Measurements from ENCODE around the gene DUXB. TPM values are rescaled to one million over a fixed set of nuclear protein-coding genes. Genes with fewer than 3 reads are reported as not detected.

DUXB gene
- total and polyA plus RNA-seq, 8 donors, result not detected

GRCh38 chr16:75687361-75687760 is 13.9 kb downstream of the DUXB start:
- H3K4me1 ChIP-seq, result peaks cover 0 to 8% (median 6%) of the 10 kb centered on the region in 4 donors
- no peak overlapping the region for H3K4me3 ChIP-seq
- H3K27me3 ChIP-seq, result peaks cover 0 to 24% (median 0%) of the 10 kb centered on the region in 3 donors
- DNase-seq, result no peak
- TF ChIP-seq POLR2AphosphoS5 (IDR thresholded peaks at IDR 0.05) (no peak), EP300 (IDR thresholded peaks at IDR 0.05) (no peak), POLR2A (IDR thresholded peaks at IDR 0.05) (no peak), CTCF (IDR thresholded peaks at IDR 0.05) (no peak)
- no peaks in the 10 kb centered on the region for H3K36me3 ChIP-seq
- no peak overlapping the region for H3K27ac ChIP-seq
- intact Hi-C loops (cut with DNase I; ENCODE audit: low total_unique reads), result no loop called here
- no peaks in the 10 kb centered on the region for H3K9me3 ChIP-seq

DNA sequence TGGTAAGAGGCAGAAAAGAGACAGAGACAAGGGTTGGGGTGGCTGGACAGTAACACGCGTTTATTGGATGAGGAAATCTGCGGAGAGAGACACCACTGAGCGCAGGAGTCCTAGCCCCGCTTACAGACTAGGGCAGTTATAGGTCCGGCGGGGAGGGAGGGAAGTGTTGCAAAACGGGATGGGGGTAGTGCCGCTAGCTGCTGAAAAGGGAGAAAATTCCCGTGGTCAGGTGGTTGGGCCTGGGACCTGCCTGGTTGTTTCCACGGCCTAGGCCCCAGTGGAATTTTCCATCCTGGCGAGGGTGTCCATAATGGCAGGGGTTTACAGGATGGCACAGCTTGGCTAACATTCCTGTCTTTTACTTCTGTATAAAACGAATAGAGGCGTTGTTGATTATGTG is 19.0 kb downstream of the DUXB start:
- intact Hi-C loops (cut with DNase I; ENCODE audit: low total_unique reads), result no loop called here

GRCh38 chr16:75679366-75679765 is 21.9 kb downstream of the DUXB start:
- TF ChIP-seq POLR2A (IDR thresholded peaks at IDR 0.05) (no peak), CTCF (IDR thresholded peaks at IDR 0.05) (no peak), POLR2AphosphoS5 (IDR thresholded peaks at IDR 0.05) (no peak), EP300 (IDR thresholded peaks at IDR 0.05) (no peak)
- H3K4me1 ChIP-seq, result peaks cover 6 to 11% (median 8%) of the 10 kb centered on the region in 4 donors
- intact Hi-C loops (cut with DNase I; ENCODE audit: low total_unique reads), result no loop called here
- H3K4me3 ChIP-seq, result no peak overlapping the region
- WGBS, 5 donors, result 82 to 93% (median 87%) methylated on average over 3 to 5 of the region's 5 CpGs
- no peaks in the 10 kb centered on the region for H3K36me3 ChIP-seq
- H3K27ac ChIP-seq, result no peak overlapping the region
- no peaks in the 10 kb centered on the region for H3K9me3 ChIP-seq
- DNase-seq, result no peak
- peaks cover 0 to 59% (median 0%) of the 10 kb centered on the region in 3 donors for H3K27me3 ChIP-seq

More for the DNA sequence above, 19.0 kb downstream of the DUXB start:
- peaks cover 6 to 20% (median 12%) of the 10 kb centered on the region in 4 donors for H3K4me1 ChIP-seq
- 87 to 92% (median 88%) methylated on average over 14 of the region's 14 CpGs for WGBS, 5 donors
- no peak for TF ChIP-seq EP300 (IDR thresholded peaks at IDR 0.05)
- no peak for TF ChIP-seq CTCF (IDR thresholded peaks at IDR 0.05)
- no peak for TF ChIP-seq POLR2AphosphoS5 (IDR thresholded peaks at IDR 0.05)
- TF ChIP-seq POLR2A (IDR thresholded peaks at IDR 0.05), result no peak
- DNase-seq, result no peak
- peaks cover 0 to 49% (median 0%) of the 10 kb centered on the region in 3 donors for H3K27me3 ChIP-seq
- no peak overlapping the region for H3K4me3 ChIP-seq
- H3K27ac ChIP-seq, result no peak overlapping the region
- H3K36me3 ChIP-seq, result no peaks in the 10 kb centered on the region
- H3K9me3 ChIP-seq, result no peaks in the 10 kb centered on the region

GRCh38 chr16:75676909-75677308 is 24.4 kb downstream of the DUXB start, which contains the start of gene CPHXL2:
Gene CPHXL2 (minus strand): TSS chr16:75677009. CDS start chr16:75676999, 10 bp downstream.
- Histone ChIP-seq H3K27me3 (peaks cover 0 to 39% (median 0%) of the 10 kb centered on the region in 3 donors), H3K4me3 (no peak within 1 kb of the TSS), H3K27ac (no peak within 1 kb of the TSS), H3K36me3 (no peaks in the 10 kb centered on the region), H3K4me1 (peaks cover 6 to 11% (median 8%) of the 10 kb centered on the region in 4 donors), H3K9me3 (no peaks in the 10 kb centered on the region)
- 91 to 95% (median 94%) methylated on average over 4 of the region's 4 CpGs for WGBS, 5 donors
- intact Hi-C loops (cut with DNase I; ENCODE audit: low total_unique reads), result no loop called here
- TF ChIP-seq POLR2AphosphoS5 (IDR thresholded peaks at IDR 0.05), result no peak
- no peak for TF ChIP-seq CTCF (IDR thresholded peaks at IDR 0.05)
- TF ChIP-seq EP300 (IDR thresholded peaks at IDR 0.05), result no peak
- TF ChIP-seq POLR2A (IDR thresholded peaks at IDR 0.05), result no peak
- DNase-seq, result no peak

All from stomach (tissue), 9 donors.